ENCODE measurements around the gene HIF1A. TPM values are rescaled to one million over a fixed set of nuclear protein-coding genes. Genes with fewer than 3 reads are reported as not detected.

Gene HIF1A
- total RNA-seq, 1 donor from 2014 or later: 435 TPM

DNA sequence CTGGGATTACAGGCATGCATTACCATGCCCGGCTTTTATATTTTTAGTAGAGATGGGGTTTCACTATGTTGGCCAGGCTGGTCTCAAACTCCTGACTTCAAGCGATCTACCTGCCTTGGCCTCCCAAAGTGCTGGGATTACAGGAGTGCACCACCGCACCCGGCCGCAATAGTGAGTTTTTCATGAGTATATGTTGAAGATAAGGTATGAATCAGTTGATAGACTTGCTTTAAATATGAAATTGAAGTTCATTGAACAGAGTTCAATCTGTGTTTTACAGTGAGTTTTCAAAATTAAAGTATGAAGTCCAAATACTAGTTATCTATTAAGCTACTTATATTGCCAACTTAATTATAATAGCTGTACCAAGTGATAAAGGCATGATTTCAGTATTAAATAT, 102.0 kb downstream of the HIF1A start:
- H3K9me3 Mint-ChIP-seq (ENCODE audit: unreplicated experiment): no peaks in the 10 kb centered on the region
- Histone ChIP-seq H3K4me3 (ENCODE audit: insufficient read depth, low read depth, low read length) (no peak overlapping the region), H3K27me3 (ENCODE audit: insufficient read depth, low read length) (no peaks in the 10 kb centered on the region), H3K27ac (ENCODE audit: low read depth, low read length) (no peak overlapping the region), H2AFZ (ENCODE audit: low read depth, low read length) (no peak overlapping the region), H3K4me2 (ENCODE audit: low read length) (no peak overlapping the region), H3K36me3 (ENCODE audit: insufficient read depth, low read length) (peaks cover 9% of the 10 kb centered on the region), H3K4me1 (ENCODE audit: insufficient read depth, low read length) (no peaks in the 10 kb centered on the region), H3K9me3 (ENCODE audit: insufficient read depth, low read depth, low read length) (no peaks in the 10 kb centered on the region), H4K20me1 (ENCODE audit: insufficient read depth, low read length) (no peaks in the 10 kb centered on the region), H3K79me2 (ENCODE audit: insufficient read depth, low read length) (no peaks in the 10 kb centered on the region), H3K9ac (ENCODE audit: low read length) (no peak overlapping the region)
- no peaks in the 10 kb centered on the region for H3K27me3 Mint-ChIP-seq (ENCODE audit: low read depth, unreplicated experiment)
- no peak overlapping the region for H3K4me3 Mint-ChIP-seq (ENCODE audit: unreplicated experiment)
- TF ChIP-seq CTCF (IDR thresholded peaks at IDR 0.05; ENCODE audit: insufficient read depth, low read depth, low read length) (no peak), EZH2 (IDR thresholded peaks at IDR 0.05; ENCODE audit: insufficient read depth, low read length) (no peak)
- FAIRE-seq (no peak), DNase-seq (ENCODE audit: low read depth) (no peak)
- no peak overlapping the region for H3K27ac Mint-ChIP-seq (ENCODE audit: unreplicated experiment)
- peaks cover 3% of the 10 kb centered on the region for H3K36me3 Mint-ChIP-seq (ENCODE audit: low read depth, unreplicated experiment)
- peaks cover 2% of the 10 kb centered on the region for H3K4me1 Mint-ChIP-seq (ENCODE audit: low read depth, unreplicated experiment)

Other genes starting within 250 kb of the HIF1A start
- gene SNAPC1, start 66.9 kb downstream of the HIF1A start, total RNA-seq: 12.9 and 14.1 TPM in 2 replicates
- 5.5 and 5.9 TPM in 2 replicates for gene SYT16, start 117.2 kb downstream of the HIF1A start, total RNA-seq